Panc1 (cell line): ENCODE measurements around the gene SLC49A4. TPM values are rescaled to one million over a fixed set of nuclear protein-coding genes. Genes with fewer than 3 reads are reported as not detected.

Experiments used
- ATAC-seq: fragments of 200-7000 bp; cut with Tn5 transposase; 2 replicates; pipeline ENCODE4 v1.9.1; 2020; ENCODE audit warnings: mild to moderate bottlenecking, moderate library complexity
- BruUV-seq: library from RNA; stranded (reverse); fragments of 400-500 nt; replicated peaks from 2 replicates; lab custom pipeline; 2021; lab: Mats Ljungman, UMichigan
- CTCF ChIA-PET: fragments of 300-600 bp; sonication (Branson Sonifier 250); formaldehyde crosslinking; loops from one replicate; lab custom pipeline; 2022; ENCODE audit warnings: antibody characterized with exemption; lab: Charles Lee
- POLR2A ChIA-PET: fragments of 300-600 bp; sonication (Branson Sonifier 250); formaldehyde crosslinking; loops from one replicate; lab custom pipeline; 2022; ENCODE audit warnings: antibody characterized with exemption; lab: Charles Lee
- DNase-seq: peaks from one replicate; pipeline ENCODE4 v3.0.0-alpha.2; 2010; ENCODE audit warnings: low read depth, low spot score
- H3K27ac ChIP-seq: 2 replicates; pipeline ENCODE4 v1.5.1; 2011; ENCODE audit warnings: mild to moderate bottlenecking, low read length, inconsistent platforms
- H3K27me3 ChIP-seq: fragments of 200-500 bp; sonication (Bioruptor generic); 2 replicates; pipeline ENCODE4 v1.6.0; 2014; ENCODE audit warnings: low read length, inconsistent platforms; ENCODE audit not compliant: control insufficient read depth, insufficient read depth
- H3K36me3 ChIP-seq: fragments of 200-500 bp; sonication (Bioruptor generic); 2 replicates; pipeline ENCODE4 v1.5.1; 2014; ENCODE audit warnings: inconsistent platforms, mild to moderate bottlenecking, low read length, moderate library complexity; ENCODE audit not compliant: control insufficient read depth, insufficient read depth
- H3K4me1 ChIP-seq: 2 replicates; pipeline ENCODE4 v1.5.1; 2011; ENCODE audit warnings: inconsistent platforms, mild to moderate bottlenecking, low read length, moderate library complexity; ENCODE audit not compliant: control insufficient read depth, insufficient read depth
- H3K4me3 ChIP-seq, 2 experiments: 2 replicates each; pipeline ENCODE4 v1.5.1; 2011 to 2012; ENCODE audit warnings: low read depth in 2 of 2, low read length in 2 of 2, mild to moderate bottlenecking in 2 of 2, inconsistent platforms in 1 of 2, moderate library complexity in 1 of 2
- H3K9me3 ChIP-seq: fragments of 200-500 bp; sonication (Bioruptor generic); 2 replicates; pipeline ENCODE4 v1.5.1; 2014; ENCODE audit warnings: low read depth, mild to moderate bottlenecking, inconsistent platforms, low read length, moderate library complexity; ENCODE audit not compliant: control insufficient read depth, insufficient read depth
- CTCF ChIP-seq: fragments of 450-650 bp; IDR thresholded peaks from 2 replicates; pipeline ENCODE4 v1.5.1; 2017; ENCODE audit warnings: mild to moderate bottlenecking
- POLR2AphosphoS5 ChIP-seq: IDR thresholded peaks from 2 replicates; pipeline ENCODE4 v1.6.1; 2012; ENCODE audit warnings: mild to moderate bottlenecking, low read depth, low read length, moderate library complexity
- REST ChIP-seq, 2 experiments: IDR thresholded peaks; 2 replicates each; pipeline ENCODE4 v1.6.1; 2011 to 2012; ENCODE audit warnings: low read depth in 2 of 2, control low read depth in 1 of 2, low read length in 1 of 2, mild to moderate bottlenecking in 1 of 2, moderate library complexity in 1 of 2; ENCODE audit not compliant: insufficient read depth in 1 of 2
- SIN3A ChIP-seq: IDR thresholded peaks from 2 replicates; pipeline ENCODE4 v1.6.1; 2012; ENCODE audit warnings: low read depth, mild to moderate bottlenecking, low read length, moderate library complexity, borderline replicate concordance; ENCODE audit not compliant: insufficient read depth
- TCF7L2 ChIP-seq: IDR thresholded peaks from 2 replicates; pipeline ENCODE4 v1.6.1; 2011; ENCODE audit warnings: mild to moderate bottlenecking, low read depth, low read length, inconsistent platforms
- in situ Hi-C: cut with HindIII; loops from 2 replicates; pipeline ENCODE4 v1.10.0; 2016; ENCODE audit warnings: low sequenced_read_pairs, low pct_unique_long_range_greater_than_20kb
- intact Hi-C: fragments of 100-400 bp; cut with micrococcal nuclease; formaldehyde crosslinking; loops from one replicate; pipeline ENCODE4 v1.10.0; 2022; ENCODE audit not compliant: unreplicated experiment
- total RNA-seq: library from RNA; stranded (reverse); gene quantifications from one replicate; pipeline ENCODE4 v1.2.1, GENCODE V29; 2021; ENCODE audit not compliant: unreplicated experiment

The SLC49A4 gene
- total RNA-seq, 1 experiment from 2014 or later: 15.9 TPM

- intact Hi-C loops: no loop called here
- H3K4me1 ChIP-seq: no peaks in the 10 kb centered on the region
- H3K27ac ChIP-seq: no peak overlapping the region
- ChIA-PET CTCF (no interaction called here), POLR2A (no interaction called here)
- TF ChIP-seq TCF7L2 (no peak), SIN3A (no peak), CTCF (no peak), REST (IDR thresholded peaks at IDR 0.05; ENCODE audit: insufficient read depth in 1 of 2, low read depth in 2 of 2, low read length in 1 of 2) (no peak), POLR2AphosphoS5 (no peak)
- DNase-seq (no peak), ATAC-seq (no peak)
- H3K4me3 ChIP-seq: no peak overlapping the region
- H3K9me3 ChIP-seq: no peaks in the 10 kb centered on the region
- H3K27me3 ChIP-seq: no peaks in the 10 kb centered on the region
- BruUV-seq: no TSS peak
- in situ Hi-C loops: no loop called here
- H3K36me3 ChIP-seq: no peaks in the 10 kb centered on the region
Observed at GRCh38 chr3:122803977-122804376, 9.1 kb downstream of the SLC49A4 start.

DNA sequence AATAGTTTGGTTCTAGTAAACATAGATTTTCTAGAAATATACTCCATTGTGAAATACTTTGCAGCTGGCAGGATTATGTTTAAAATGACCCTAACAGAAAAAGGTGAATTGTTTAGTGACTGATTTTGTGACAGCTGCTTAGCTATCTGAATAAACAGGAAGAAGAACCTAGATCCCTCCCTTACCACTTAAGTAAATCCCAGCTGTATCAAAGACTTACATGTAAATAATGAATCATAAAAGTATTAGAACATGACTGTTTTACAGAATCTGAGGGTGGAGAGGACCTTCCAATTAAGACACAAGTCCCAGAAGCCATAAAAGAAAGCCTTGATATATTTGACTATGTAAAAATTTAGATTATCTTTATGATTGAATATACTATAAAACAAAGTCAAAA is 15.9 kb downstream of the SLC49A4 start:
- no peak overlapping the region for H3K27ac ChIP-seq
- H3K4me1 ChIP-seq: no peaks in the 10 kb centered on the region
- no peak for TF ChIP-seq SIN3A
- TF ChIP-seq REST (IDR thresholded peaks at IDR 0.05; ENCODE audit: insufficient read depth in 1 of 2, low read depth in 2 of 2, low read length in 1 of 2): no peak
- TF ChIP-seq CTCF: no peak
- TF ChIP-seq TCF7L2: no peak
- no peak for TF ChIP-seq POLR2AphosphoS5
- ATAC-seq (no peak), DNase-seq (no peak)
- no peak overlapping the region for H3K4me3 ChIP-seq
- no peaks in the 10 kb centered on the region for H3K36me3 ChIP-seq
- POLR2A ChIA-PET: no interaction called here
- no peaks in the 10 kb centered on the region for H3K9me3 ChIP-seq
- no peaks in the 10 kb centered on the region for H3K27me3 ChIP-seq
- no TSS peak for BruUV-seq
- intact Hi-C loops: no loop called here
- CTCF ChIA-PET: no interaction called here
- in situ Hi-C loops: no loop called here
